DND-41 (cell line): ENCODE measurements around the gene CPSF4.

Experiments used
- CTCF ChIP-seq: IDR thresholded peaks from 2 replicates; pipeline ENCODE4 v1.5.1; 2012; ENCODE audit warnings: borderline replicate concordance, low read length, moderate library complexity, mild to moderate bottlenecking; ENCODE audit not compliant: poor library complexity, severe bottlenecking; ENCODE audit errors: extremely low read depth
- EZH2 ChIP-seq: IDR thresholded peaks from 3 replicates; pipeline ENCODE4 v1.6.1; 2012; ENCODE audit warnings: borderline replicate concordance, low read depth, mild to moderate bottlenecking, moderate library complexity, low read length, inconsistent platforms; ENCODE audit not compliant: severe bottlenecking

- no peak for TF ChIP-seq CTCF
- no peak for TF ChIP-seq EZH2
These were observed 45.2 kb upstream of the CPSF4 start for GRCh38 chr7:99393355-99394187.
